Neural cell (in vitro differentiated cells): ENCODE measurements around the gene SLC16A1. TPM values are rescaled to one million over a fixed set of nuclear protein-coding genes. Genes with fewer than 3 reads are reported as not detected.

Experiments used
- H2AFZ ChIP-seq: fragments of 200-600, 300-800 bp; sonication (generic), shearing (Covaris generic); 2 replicates; pipeline ENCODE4 v1.6.0; 2014; ENCODE audit warnings: low read depth, mild to moderate bottlenecking, antibody characterized with exemption, low read length, moderate library complexity
- H3F3A ChIP-seq: fragments of 200-600 bp; shearing (Covaris generic); 2 replicates; pipeline ENCODE4 v1.6.1; 2016; ENCODE audit warnings: mild to moderate bottlenecking, moderate library complexity, mixed read lengths, antibody characterized with exemption, low read length; ENCODE audit not compliant: insufficient read depth, poor library complexity, severe bottlenecking
- H3K27ac ChIP-seq: fragments of 200-600, 300-800 bp; sonication (generic), shearing (Covaris generic); 2 replicates; pipeline ENCODE4 v1.5.1; 2014; ENCODE audit warnings: mild to moderate bottlenecking, low read length, moderate library complexity
- H3K27me3 ChIP-seq: fragments of 300-800, 200-600 bp; sonication (generic), shearing (Covaris generic); 2 replicates; pipeline ENCODE4 v1.6.0; 2014; ENCODE audit warnings: mild to moderate bottlenecking, low read depth, low read length, moderate library complexity; ENCODE audit not compliant: insufficient read depth
- H3K36me3 ChIP-seq: fragments of 300-800, 200-600 bp; sonication (generic), shearing (Covaris generic); 2 replicates; pipeline ENCODE4 v1.5.1; 2014; ENCODE audit warnings: mild to moderate bottlenecking, antibody characterized with exemption, low read length, moderate library complexity; ENCODE audit not compliant: insufficient read depth
- H3K4me2 ChIP-seq: fragments of 300-800, 200-600 bp; sonication (generic), shearing (Covaris generic); 2 replicates; pipeline ENCODE4 v1.6.0; 2014; ENCODE audit warnings: mild to moderate bottlenecking, low read length
- H3K4me3 ChIP-seq: fragments of 300-800, 200-600 bp; sonication (generic), shearing (Covaris generic); 2 replicates; pipeline ENCODE4 v1.5.1; 2014; ENCODE audit warnings: mild to moderate bottlenecking, low read length, moderate library complexity
- H3K79me2 ChIP-seq: fragments of 200-600 bp; shearing (Covaris generic); replicated peaks from 2 replicates; pipeline ENCODE4 v1.6.0; 2014; ENCODE audit warnings: mild to moderate bottlenecking, low read length, moderate library complexity; ENCODE audit not compliant: insufficient read depth
- H3K9ac ChIP-seq: fragments of 300-800, 200-600 bp; sonication (generic), shearing (Covaris generic); 2 replicates; pipeline ENCODE4 v1.6.1; 2016; ENCODE audit warnings: mild to moderate bottlenecking, low read length, mixed read lengths
- H3K9me2 ChIP-seq: fragments of 200-600 bp; shearing (Covaris generic); 2 replicates; pipeline ENCODE4 v1.6.1; 2016; ENCODE audit warnings: mild to moderate bottlenecking, low read length, mixed read lengths; ENCODE audit not compliant: insufficient read depth
- H3K9me3 ChIP-seq: fragments of 200-600, 300-800 bp; sonication (generic), shearing (Covaris generic); 2 replicates; pipeline ENCODE4 v1.6.1; 2016; ENCODE audit warnings: mild to moderate bottlenecking, mixed run types, low read length, moderate library complexity, mixed read lengths
- H4K20me1 ChIP-seq: fragments of 200-600 bp; shearing (Covaris generic); 2 replicates; pipeline ENCODE4 v1.6.1; 2016; ENCODE audit warnings: mild to moderate bottlenecking, mixed run types; ENCODE audit not compliant: insufficient read depth
- CTCF ChIP-seq: fragments of 450-650 bp; IDR thresholded peaks from 2 replicates; pipeline ENCODE4 v1.5.1; 2014; ENCODE audit warnings: antibody characterized with exemption, mild to moderate bottlenecking, moderate library complexity; ENCODE audit not compliant: poor library complexity, severe bottlenecking
- EP300 ChIP-seq: fragments of 450-650 bp; conservative IDR thresholded peaks from 2 replicates; pipeline ENCODE4 v1.6.1; 2014; ENCODE audit warnings: antibody characterized with exemption, mild to moderate bottlenecking, moderate library complexity; ENCODE audit not compliant: poor library complexity, severe bottlenecking
- EZH2 ChIP-seq: fragments of 200-600, 300-800 bp; shearing (Covaris generic), sonication (generic); IDR thresholded peaks from 2 replicates; pipeline ENCODE4 v1.6.1; 2014; ENCODE audit warnings: antibody characterized with exemption, low read length, borderline replicate concordance, mild to moderate bottlenecking; ENCODE audit not compliant: insufficient read depth, poor library complexity, severe bottlenecking
- MXI1 ChIP-seq: fragments of 450-650 bp; conservative IDR thresholded peaks from 2 replicates; pipeline ENCODE4 v1.6.1; 2014; ENCODE audit warnings: antibody characterized with exemption, mild to moderate bottlenecking; ENCODE audit not compliant: poor library complexity, severe bottlenecking
- POLR2AphosphoS5 ChIP-seq: IDR thresholded peaks from 2 replicates; pipeline ENCODE4 v1.6.1; 2012
- RAD21 ChIP-seq: fragments of 450-650 bp; conservative IDR thresholded peaks from 2 replicates; pipeline ENCODE4 v1.6.1; 2014; ENCODE audit warnings: antibody characterized with exemption, mild to moderate bottlenecking, moderate library complexity
- REST ChIP-seq: IDR thresholded peaks from 2 replicates; pipeline ENCODE4 v1.6.1; 2012; ENCODE audit warnings: borderline replicate concordance
- SMC3 ChIP-seq: fragments of 450-650 bp; conservative IDR thresholded peaks from 2 replicates; pipeline ENCODE4 v1.6.1; 2014; ENCODE audit warnings: antibody characterized with exemption, mild to moderate bottlenecking, moderate library complexity; ENCODE audit not compliant: poor library complexity
- TAF1 ChIP-seq: IDR thresholded peaks from 2 replicates; pipeline ENCODE4 v1.6.1; 2012; ENCODE audit warnings: low read depth
- polyA plus RNA-seq: library from polyadenylated mRNA; depleted of rRNA; stranded (reverse); fragments of >200 nt; gene quantifications from 2 replicates; pipeline ENCODE4 v1.2.3, GENCODE V29; 2014

Gene SLC16A1
- polyA plus RNA-seq, 1 donor from 2014 or later, result 18.6 TPM

DNA sequence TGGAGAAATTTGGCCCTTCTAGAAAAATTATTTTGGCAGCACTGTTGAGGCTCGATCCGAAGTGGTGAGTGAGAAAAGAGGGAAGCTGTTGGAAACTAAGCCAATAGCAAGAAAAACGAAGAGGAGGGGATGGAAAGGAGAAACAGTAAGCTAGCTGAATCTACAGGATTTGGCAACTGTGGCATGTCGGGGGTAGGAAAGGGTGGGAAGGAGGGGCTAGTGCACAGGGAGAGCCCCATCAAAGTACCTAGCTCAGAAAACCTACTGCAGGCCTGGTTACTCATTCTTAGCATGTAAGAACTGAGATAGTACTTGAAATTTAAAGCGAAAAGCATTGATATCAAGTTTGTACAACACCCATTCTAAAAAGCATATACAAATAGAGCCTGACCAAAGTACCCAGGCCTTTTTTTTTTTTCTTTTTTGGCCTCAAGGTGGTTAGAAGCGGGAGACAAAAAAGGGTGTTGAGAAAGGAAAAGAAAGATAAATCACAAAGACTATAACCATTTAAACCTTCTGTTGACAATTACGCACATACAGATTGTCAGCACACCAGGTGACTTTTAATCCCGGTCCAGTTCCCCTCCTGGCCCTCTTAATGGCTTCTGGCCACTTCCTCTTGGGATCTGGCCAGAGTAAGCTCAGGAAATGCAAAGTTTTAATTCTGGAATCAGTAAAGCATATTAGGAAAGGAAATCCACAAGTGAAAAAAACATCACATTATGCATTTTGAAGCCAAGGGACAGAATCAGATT is 50.4 kb downstream of the SLC16A1 start:
- no peak overlapping the region for H3K4me2 ChIP-seq
- H3F3A ChIP-seq, result no peaks in the 10 kb centered on the region
- H3K27me3 ChIP-seq, result no peaks in the 10 kb centered on the region
- no peak overlapping the region for H2AFZ ChIP-seq
- H3K36me3 ChIP-seq, result peaks cover under 1% of the 10 kb centered on the region
- no peak overlapping the region for H3K9ac ChIP-seq
- no peaks in the 10 kb centered on the region for H3K9me3 ChIP-seq
- no peaks in the 10 kb centered on the region for H3K9me2 ChIP-seq
- H3K79me2 ChIP-seq, result no peaks in the 10 kb centered on the region
- no peak overlapping the region for H3K27ac ChIP-seq
- no peaks in the 10 kb centered on the region for H4K20me1 ChIP-seq
- H3K4me3 ChIP-seq, result no peak overlapping the region
- no peak for TF ChIP-seq EZH2
- no peak for TF ChIP-seq TAF1
- TF ChIP-seq RAD21, result no peak
- TF ChIP-seq EP300, result no peak
- no peak for TF ChIP-seq POLR2AphosphoS5
- TF ChIP-seq REST, result no peak
- TF ChIP-seq CTCF, result no peak
- TF ChIP-seq MXI1, result no peak
- TF ChIP-seq SMC3, result no peak

GRCh38 chr1:112904831-112905261 is 51.1 kb downstream of the SLC16A1 start:
- Histone ChIP-seq H2AFZ (no peak overlapping the region), H3K27ac (no peak overlapping the region), H3K4me2 (no peak overlapping the region), H3K36me3 (no peaks in the 10 kb centered on the region), H3K79me2 (no peaks in the 10 kb centered on the region), H3K9me3 (no peaks in the 10 kb centered on the region), H3K27me3 (no peaks in the 10 kb centered on the region), H3K9ac (no peak overlapping the region), H3F3A (no peaks in the 10 kb centered on the region), H4K20me1 (no peaks in the 10 kb centered on the region), H3K9me2 (no peaks in the 10 kb centered on the region), H3K4me3 (no peak overlapping the region)
- TF ChIP-seq REST (no peak), TAF1 (no peak), CTCF (no peak), RAD21 (no peak), POLR2AphosphoS5 (no peak), MXI1 (no peak), SMC3 (no peak), EZH2 (no peak), EP300 (no peak)
